GM19035 (cell line): ENCODE data around the gene RIC3.

ENCODE experiments used
- ATAC-seq: cut with Tn5 transposase; IDR thresholded peaks from one replicate; pipeline ENCODE4 v1.9.1; 2021; ENCODE audit not compliant: unreplicated experiment

The RIC3 gene

DNA sequence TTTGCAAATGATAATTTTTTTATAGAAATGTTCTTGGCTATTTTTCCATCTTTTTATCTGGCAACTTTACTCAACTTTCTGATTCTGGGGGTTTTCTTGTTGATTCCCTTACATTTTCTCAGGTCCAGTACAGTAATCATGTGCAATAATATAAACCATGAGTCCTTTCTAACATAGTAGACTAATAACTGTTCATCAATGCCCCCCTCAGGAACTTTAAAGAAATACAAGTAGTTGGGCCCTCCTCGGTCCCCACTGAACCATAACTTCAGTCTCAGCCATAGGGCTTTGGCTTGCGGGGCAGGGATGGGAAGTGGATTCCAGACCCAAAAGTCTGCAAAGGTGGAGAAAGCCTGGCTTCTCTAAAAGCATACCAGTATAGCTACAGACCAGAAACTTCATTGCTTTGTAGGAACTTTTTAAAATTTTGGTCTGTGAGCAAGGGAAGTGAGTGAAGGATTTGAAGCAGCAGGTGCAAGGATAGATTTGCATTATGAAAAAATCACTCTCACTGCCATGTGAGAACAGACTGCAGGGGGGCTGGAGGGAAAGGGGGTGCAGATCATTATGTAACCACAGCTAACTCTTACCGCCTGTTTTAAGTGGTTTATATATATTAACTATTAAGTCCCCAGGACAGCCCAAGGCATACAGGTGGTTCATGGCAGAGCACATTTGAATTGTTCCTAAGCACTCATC is 98.3 kb downstream of the RIC3 start:
- peak; percentile 63 for ATAC-seq

- no peak for ATAC-seq
Measured at GRCh38 chr11:8069771-8070170, 99.1 kb downstream of the RIC3 start.

GRCh38 chr11:8068605-8069221 is 100.1 kb downstream of the RIC3 start:
- ATAC-seq: no peak

- ATAC-seq: no peak
Measured at GRCh38 chr11:8067929-8068575, 100.8 kb downstream of the RIC3 start.

- ATAC-seq: no peak
Measured at GRCh38 chr11:8067567-8067928, 101.3 kb downstream of the RIC3 start.

DNA sequence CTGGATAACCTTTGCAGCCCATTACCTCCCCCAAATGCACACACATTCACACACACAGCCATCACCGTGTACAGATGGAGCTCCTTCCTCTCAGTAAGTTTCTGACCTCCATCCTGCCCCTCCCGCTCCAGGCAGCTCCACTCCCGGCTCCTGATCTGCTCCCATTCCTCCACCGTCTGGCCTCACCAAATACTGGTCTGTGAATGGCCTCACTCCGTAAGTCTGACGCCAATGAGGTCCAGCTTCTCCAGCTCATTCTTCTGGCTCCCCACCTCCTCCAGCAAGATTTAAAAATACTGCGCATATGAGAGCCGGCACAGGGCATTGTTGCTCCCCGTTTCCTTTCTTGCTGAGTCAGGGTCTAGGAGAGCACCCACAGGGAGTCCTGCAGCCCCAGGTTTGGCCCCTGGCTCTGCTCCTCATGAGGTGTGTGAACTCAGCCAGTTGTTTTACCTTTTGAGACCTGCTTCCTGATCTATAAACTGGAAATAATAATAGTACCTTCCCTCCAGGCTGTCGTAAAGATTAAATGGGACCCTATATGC is 101.8 kb downstream of the RIC3 start:
- no peak for ATAC-seq

GRCh38 chr11:8066036-8066910 is 102.6 kb downstream of the RIC3 start:
- no peak for ATAC-seq

DNA sequence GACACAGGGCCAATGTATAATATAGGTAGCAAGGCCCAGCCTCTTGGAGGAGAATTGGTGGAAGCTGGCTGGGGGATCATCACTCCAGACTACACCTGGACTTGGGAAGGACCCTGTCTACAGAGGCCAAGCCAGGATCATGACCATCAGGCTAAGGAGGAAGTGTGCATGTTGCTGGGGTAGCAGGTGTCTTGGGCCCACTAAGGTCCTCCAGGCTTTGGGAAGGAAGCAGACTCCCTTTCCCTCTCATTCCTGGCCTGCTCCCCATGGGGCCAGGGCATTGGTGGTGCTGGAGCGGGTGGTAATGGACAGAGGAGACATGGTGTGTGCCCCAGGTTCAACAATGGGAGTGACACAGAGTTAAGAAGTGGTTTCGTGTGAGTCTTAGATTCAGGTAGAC is 103.8 kb downstream of the RIC3 start:
- no peak for ATAC-seq

DNA sequence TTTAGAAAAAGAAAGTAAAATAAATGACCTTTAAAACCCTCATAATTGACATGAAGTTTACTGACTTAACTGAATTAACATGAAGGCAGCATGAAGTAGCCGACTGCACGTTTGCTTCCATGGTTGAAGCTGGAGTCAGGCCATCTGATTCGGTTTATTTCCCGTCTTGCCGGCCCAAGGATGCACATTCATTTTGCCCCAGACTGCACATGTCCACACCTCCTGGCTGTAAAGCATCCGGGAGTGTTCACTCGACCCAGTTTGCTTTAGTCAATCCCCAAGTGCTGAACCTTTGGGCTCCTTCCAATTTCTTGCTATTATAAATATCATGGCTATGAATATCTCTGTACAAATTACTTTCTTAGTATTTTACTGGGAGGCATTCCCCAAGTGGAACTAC is 105.5 kb downstream of the RIC3 start:
- no peak for ATAC-seq

DNA sequence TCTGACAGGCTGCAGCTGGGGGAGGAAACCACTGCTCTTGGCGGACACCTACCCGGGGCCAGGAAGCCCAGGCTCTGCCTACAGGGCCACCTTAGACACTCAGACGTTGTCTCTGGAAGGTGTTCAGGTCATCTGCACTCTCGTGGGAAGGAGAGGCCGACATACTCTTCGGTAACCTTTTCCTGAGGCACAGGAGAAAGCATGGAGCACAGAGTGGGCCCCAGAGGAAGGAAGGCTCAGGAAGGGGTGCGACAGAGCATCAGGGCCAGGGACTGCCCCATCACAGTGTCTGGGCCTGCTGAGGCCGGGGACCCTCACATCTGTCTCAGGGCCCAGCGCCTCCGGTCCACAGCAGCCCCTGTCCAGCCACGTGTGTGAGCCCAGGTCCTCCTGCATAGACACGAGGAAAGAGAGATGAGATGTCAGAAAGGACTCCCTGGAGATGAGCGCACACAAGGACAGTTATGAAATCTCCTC is 106.0 kb downstream of the RIC3 start:
- no peak for ATAC-seq

- ATAC-seq: no peak
Measured at GRCh38 chr11:8061555-8062428, 107.0 kb downstream of the RIC3 start.

- ATAC-seq: no peak
Measured at GRCh38 chr11:8060801-8061554, 107.8 kb downstream of the RIC3 start.

DNA sequence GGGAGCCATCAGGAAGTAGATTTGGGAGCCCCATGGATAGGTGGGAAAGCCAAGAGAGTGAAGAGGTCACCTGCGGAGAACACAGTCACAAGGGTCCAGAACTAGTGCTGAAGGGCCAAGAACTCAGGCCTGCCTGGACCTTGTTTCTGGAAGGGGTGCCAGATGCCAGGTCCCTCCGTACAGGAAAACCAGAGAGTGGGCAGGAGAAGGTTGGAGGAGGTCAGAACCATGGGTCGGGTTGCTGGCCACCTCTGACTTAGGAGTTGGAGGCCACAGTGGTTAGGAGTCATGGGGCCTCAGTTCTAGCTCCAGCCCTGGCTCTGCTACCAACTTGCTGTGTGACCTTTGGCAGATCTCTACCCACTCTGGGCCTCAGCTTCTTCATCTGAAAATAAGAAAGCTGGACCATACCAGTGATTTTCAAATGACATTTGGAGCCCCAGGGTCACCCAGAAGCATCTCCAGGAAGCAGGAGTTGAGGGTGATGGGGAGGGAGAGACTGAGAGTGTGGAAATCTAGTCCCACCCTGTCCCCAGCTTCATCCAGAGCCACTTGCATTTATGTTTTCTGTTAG is 108.6 kb downstream of the RIC3 start:
- no peak for ATAC-seq

- no peak for ATAC-seq
Measured at GRCh38 chr11:8059571-8060011, 109.2 kb downstream of the RIC3 start.

- no peak for ATAC-seq
Measured at GRCh38 chr11:8059030-8059429, 109.8 kb downstream of the RIC3 start.

DNA sequence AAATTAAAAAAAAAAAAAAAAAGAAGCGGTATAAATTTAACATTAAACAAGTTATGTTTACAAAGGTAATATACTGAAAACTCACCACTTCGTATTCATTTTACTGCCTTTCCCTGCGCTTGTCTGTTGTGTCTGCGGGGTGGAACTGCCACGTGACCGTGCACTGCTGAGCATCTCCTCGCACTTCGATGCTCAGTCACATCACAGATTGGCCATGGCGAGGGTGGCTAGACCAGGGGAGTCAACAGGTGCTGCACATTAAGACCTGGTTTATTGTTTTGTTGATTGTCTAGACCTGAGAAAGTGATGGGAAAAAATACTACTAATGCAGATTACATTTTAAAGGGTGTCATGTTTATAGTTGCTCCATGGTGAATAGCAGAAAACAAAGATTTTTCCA is 110.6 kb downstream of the RIC3 start:
- ATAC-seq: no peak

GRCh38 chr11:8056810-8057463 is 111.9 kb downstream of the RIC3 start:
- no peak for ATAC-seq
